MV-4-11 (cell line): ENCODE measurements around the gene SLC1A5.
A peak's percentile ranks its signal among the peaks of the same experiment; 100 is the strongest.
"Not testable (repeated sequence)": the region's sequence is repeated elsewhere in the genome, so short reads cannot be mapped to it uniquely, and the experiment has no call there.

Experiments
- DNase-seq: peaks from one replicate; lab custom pipeline; 2025; lab: John Stamatoyannopoulos, UW

The SLC1A5 gene

GRCh38 chr19:46768746-46769145 is 19.6 kb downstream of the SLC1A5 start:
- DNase-seq, result not testable (repeated sequence)

GRCh38 chr19:46766569-46767317 is 21.7 kb downstream of the SLC1A5 start:
- DNase-seq, result peak; percentile 40

- peak; percentile 41 for DNase-seq
Measured at GRCh38 chr19:46764817-46765291, 23.5 kb downstream of the SLC1A5 start.

GRCh38 chr19:46762245-46762890 is 26.0 kb downstream of the SLC1A5 start:
- no peak for DNase-seq

GRCh38 chr19:46761418-46761831 is 27.0 kb downstream of the SLC1A5 start:
- no peak for DNase-seq

GRCh38 chr19:46760897-46761296 is 27.5 kb downstream of the SLC1A5 start:
- peak; percentile 59 for DNase-seq

GRCh38 chr19:46760363-46760762 is 28.0 kb downstream of the SLC1A5 start:
- no peak for DNase-seq

GRCh38 chr19:46759817-46760333 is 28.5 kb downstream of the SLC1A5 start:
- peak; percentile 57 for DNase-seq

- DNase-seq, result peak; percentile 58
Measured at GRCh38 chr19:46759206-46759605, 29.2 kb downstream of the SLC1A5 start.

GRCh38 chr19:46756544-46756888 is 31.9 kb downstream of the SLC1A5 start:
- DNase-seq, result no peak

GRCh38 chr19:46755853-46756543 is 32.4 kb downstream of the SLC1A5 start:
- no peak for DNase-seq

GRCh38 chr19:46755077-46755852 is 33.1 kb downstream of the SLC1A5 start:
- DNase-seq, result peak; percentile 91

GRCh38 chr19:46753420-46754155 is 34.8 kb downstream of the SLC1A5 start:
- DNase-seq, result peak; percentile 65

- DNase-seq, result peak; percentile 62
Measured at GRCh38 chr19:46748325-46749109, 39.9 kb downstream of the SLC1A5 start.

GRCh38 chr19:46746281-46747057 is 41.9 kb downstream of the SLC1A5 start, which contains the start of gene STRN4:
Gene STRN4 (minus strand): TSS chr19:46746450. CDS start chr19:46746430, 20 bp downstream.
- DNase-seq, result peak; percentile 33

GRCh38 chr19:46745521-46746280 is 42.7 kb downstream of the SLC1A5 start, which contains the start of gene FKRP:
Gene FKRP (plus strand): TSS chr19:46746057. CDS start chr19:46755451, 9,394 bp downstream.
- no peak for DNase-seq

GRCh38 chr19:46745030-46745429 is 43.4 kb downstream of the SLC1A5 start:
- DNase-seq, result no peak

- DNase-seq, result no peak
Measured at GRCh38 chr19:46744005-46744691, 44.2 kb downstream of the SLC1A5 start.
